ENCODE data around the gene SMIM21.

SMIM21 gene

DNA sequence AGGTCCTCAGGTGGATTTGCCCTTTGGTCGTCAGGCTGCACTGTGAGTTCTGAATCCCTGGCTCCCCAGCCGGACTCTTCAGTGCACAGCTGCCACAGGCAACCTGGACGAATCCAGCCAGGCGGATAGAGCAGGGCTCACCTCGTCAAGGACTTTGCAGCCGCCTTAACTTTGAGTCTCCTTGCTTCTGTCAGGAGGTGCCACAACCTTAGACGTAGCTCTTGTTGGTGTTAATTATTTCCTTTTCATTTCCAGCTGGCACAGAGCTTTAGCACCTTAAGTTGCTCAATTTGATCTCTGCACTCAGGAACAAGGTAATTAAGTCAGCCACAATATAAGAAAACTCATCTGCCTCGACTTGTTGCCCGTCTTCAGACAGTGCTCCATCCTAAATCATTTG is 17.7 kb downstream of the SMIM21 start:
- TF ChIP-seq, protein P1, sequence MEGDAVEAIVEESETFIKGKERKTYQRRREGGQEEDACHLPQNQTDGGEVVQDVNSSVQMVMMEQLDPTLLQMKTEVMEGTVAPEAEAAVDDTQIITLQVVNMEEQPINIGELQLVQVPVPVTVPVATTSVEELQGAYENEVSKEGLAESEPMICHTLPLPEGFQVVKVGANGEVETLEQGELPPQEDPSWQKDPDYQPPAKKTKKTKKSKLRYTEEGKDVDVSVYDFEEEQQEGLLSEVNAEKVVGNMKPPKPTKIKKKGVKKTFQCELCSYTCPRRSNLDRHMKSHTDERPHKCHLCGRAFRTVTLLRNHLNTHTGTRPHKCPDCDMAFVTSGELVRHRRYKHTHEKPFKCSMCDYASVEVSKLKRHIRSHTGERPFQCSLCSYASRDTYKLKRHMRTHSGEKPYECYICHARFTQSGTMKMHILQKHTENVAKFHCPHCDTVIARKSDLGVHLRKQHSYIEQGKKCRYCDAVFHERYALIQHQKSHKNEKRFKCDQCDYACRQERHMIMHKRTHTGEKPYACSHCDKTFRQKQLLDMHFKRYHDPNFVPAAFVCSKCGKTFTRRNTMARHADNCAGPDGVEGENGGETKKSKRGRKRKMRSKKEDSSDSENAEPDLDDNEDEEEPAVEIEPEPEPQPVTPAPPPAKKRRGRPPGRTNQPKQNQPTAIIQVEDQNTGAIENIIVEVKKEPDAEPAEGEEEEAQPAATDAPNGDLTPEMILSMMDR (IDR thresholded peaks at IDR 0.05; ENCODE audit: low read depth, low read length, missing control alignments), result no peak
- no peak overlapping the region for H3K4me3 ChIP-seq (ENCODE audit: low read depth, low read length)
- DNase-seq (ENCODE audit: low read depth), result no peak

DNA sequence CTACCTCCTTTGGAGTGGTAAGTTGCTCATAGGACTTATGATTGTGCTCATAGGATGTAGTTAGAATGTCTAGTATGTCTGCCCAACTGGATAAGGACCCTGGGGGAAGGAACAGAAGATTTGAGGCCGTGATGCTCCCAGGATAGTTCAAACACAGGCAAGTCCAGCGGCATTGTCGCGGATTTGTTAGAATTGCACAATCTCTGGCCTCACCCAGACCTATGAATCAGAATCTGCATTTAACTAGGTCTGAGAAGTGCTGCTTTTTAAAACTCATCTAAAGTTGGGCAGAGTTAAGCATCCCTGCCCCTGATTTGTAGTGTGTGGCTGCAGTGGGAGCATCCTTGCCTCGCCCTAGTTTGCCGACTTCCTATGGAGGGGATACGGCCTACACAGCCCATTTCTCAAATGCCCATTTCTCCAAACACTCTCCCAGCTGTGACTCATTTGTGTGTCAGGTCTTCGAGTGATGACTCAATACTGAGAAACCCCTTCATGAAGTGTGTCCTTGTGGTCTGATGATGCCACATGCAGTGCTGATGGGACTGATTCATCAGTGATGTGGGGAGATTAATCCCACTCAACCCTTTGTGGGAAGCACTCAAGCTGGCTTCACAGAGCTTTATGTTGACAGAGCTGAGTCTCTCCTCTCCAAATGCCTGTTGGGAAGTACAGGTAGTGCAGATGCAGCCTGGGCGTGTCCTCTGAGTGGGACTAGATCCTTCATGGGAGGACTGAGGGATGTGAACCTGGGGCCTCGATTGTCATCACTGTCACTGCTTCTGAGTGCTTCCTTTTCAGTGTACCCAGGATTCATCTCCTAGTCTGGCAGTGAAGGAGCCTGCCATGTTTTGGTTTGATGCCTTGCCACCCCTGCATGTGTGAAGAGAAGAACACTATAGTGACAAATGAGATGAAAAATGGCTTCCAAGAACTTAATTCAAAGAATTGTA is 18.7 kb downstream of the SMIM21 start:
- DNase-seq (ENCODE audit: low read depth), result no peak
- H3K4me3 ChIP-seq (ENCODE audit: low read depth, low read length), result no peak overlapping the region
- TF ChIP-seq, protein P1 (IDR thresholded peaks at IDR 0.05; ENCODE audit: low read depth, low read length, missing control alignments), result no peak

DNA sequence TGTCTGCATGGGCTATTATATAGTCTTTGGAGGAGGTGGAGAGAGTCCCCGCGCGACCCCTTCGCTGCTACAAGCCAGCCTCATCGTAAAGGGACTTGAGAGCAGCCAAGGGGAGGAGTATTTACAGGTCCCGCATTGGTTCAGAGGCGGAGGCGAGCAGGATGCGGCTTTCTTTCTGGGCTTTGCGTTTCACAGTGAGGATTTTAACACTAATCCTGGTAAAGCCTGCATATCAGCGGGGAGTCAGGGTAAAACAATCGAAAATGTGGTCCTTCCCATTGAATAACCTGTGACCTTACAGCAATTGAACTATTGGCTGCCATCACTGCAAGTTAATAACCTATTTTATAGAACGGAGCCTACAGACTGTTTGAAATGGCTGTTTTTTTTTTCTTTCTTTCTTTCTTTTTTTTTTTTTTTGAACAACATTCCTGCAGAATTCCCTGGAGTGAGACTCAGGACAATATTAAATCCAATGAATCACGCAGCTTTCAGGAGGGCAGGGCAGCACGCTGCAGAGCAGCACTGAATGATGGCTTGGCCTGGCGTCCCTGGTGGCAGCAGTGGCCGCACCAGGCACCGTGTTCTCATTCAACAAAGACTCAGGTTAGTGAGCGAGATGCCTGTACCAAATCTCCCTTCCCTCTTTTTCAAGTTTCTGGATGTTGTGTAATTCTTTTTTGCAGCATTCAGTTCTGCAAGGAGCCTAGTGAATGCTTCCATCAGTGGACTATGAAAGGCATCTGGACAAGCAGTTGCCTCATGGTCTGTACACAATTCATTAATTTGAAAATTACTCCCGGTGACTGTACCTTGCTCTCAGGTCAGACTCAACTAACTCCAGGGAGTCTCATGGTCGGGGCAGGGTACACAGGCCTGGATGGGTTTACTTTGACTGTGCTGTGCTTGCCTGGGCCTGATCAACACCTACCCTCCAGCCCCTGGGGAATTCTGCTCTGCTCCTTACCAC is 19.8 kb downstream of the SMIM21 start:
- no peak overlapping the region for H3K4me3 ChIP-seq (ENCODE audit: low read depth, low read length)
- TF ChIP-seq, protein P1 (IDR thresholded peaks at IDR 0.05; ENCODE audit: low read depth, low read length, missing control alignments), result no peak
- no peak for DNase-seq (ENCODE audit: low read depth)

DNA sequence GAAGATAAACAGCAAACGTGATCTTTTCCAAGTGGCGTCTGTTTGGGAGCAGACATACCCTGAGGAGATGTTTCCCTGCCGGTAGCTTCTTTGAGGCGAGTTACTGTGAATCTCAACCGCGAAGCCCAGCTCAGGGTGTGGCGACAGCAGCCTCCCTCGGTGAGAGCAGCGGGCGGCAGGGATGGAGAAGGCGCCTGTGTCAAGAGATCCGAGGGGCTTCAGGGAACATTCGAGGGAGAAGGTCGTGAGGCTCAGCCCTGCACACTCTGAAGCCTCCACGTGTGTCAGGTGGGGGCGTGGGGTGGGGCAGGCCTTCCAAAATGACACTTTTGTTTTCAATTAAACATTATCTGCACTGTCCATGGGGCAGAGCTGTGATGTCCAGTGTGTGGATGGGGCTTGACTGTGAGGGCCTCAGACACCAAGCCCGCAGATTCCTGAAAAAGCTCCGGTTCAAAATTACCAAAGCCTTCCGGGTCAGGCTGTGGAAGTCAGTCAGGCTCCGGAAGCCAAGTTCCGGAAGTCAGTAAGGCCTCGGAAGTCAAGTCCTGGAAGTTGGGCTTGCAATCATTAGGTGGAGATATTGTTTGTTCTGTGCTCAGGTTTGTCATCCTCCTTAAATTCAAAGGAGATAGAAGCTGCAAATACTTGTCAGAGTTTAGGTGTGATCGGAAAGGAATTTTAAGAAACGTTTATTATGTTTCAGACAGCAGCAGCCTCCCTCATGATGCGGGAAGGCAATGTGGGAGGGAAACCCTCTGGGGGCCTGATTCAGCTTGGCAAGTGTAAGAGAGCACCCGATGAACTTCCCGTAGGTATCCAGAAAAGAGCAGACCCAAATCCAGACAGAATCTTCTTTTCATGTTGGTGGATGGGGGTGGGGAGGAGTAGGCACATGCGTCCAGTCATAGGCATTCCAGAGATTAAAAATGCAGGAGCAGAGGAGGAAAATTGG is 20.7 kb downstream of the SMIM21 start:
- DNase-seq (ENCODE audit: low read depth), result no peak
- TF ChIP-seq, protein P1 (IDR thresholded peaks at IDR 0.05; ENCODE audit: low read depth, low read length, missing control alignments), result no peak
- H3K4me3 ChIP-seq (ENCODE audit: low read depth, low read length), result no peak overlapping the region

DNA sequence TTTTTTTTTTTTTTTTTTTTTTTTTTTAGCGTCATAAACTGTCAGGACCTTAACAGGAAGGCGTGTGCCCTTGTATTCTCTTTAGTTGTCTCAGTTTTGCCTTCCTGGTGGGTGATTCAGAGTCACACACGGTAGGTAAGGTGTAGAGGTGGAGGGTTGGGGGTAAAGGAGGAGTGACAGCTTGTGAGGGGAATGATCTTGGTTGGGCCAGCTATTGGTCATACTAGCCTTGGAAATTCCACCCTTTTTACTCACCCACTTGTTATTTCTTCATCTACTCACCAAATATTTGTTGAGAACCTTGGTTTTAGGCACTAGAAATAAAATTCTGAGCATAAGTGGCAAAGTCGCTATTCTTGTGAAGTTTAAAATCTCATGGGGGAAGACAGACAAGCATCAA is 22.2 kb downstream of the SMIM21 start:
- no peak for DNase-seq (ENCODE audit: low read depth)
- TF ChIP-seq, protein P1 (IDR thresholded peaks at IDR 0.05; ENCODE audit: low read depth, low read length, missing control alignments), result no peak
- no peak overlapping the region for H3K4me3 ChIP-seq (ENCODE audit: low read depth, low read length)

DNA sequence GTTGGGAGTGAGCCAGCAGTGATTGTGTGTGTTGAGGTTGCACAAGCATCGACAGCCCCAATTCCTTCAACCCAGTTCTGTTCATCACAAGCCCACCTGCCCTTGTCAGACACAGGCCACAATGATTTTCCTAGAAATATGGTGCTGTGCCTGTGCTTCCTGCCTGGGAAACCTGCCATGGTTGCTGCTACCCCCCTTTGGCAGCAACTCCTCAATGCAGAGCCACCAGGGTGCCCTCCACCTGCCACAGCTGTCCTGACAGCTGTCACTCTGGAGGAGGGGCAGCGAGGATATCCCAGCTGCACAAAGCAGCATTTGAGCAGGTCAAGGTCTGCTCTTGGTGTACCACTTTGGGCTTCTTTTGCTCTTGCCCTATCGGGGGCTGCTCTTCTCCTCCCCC is 27.1 kb downstream of the SMIM21 start:
- TF ChIP-seq, protein P1 (IDR thresholded peaks at IDR 0.05; ENCODE audit: low read depth, low read length, missing control alignments), result no peak
- H3K4me3 ChIP-seq (ENCODE audit: low read depth, low read length), result no peak overlapping the region
- DNase-seq (ENCODE audit: low read depth), result no peak
